GM08714 (cell line): ENCODE results near the gene NXN.
"Not testable (repeated sequence)": the region's sequence is repeated elsewhere in the genome, so short reads cannot be mapped to it uniquely, and the experiment has no call there.

Source experiments
- H3K4me3 ChIP-seq: fragments of 200-500 bp; sonication (Bioruptor generic); 2 replicates; pipeline ENCODE4 v1.5.1; 2014; ENCODE audit warnings: mild to moderate bottlenecking, low read length, inconsistent platforms
- ZNF274 ChIP-seq: IDR thresholded peaks from 2 replicates; pipeline ENCODE4 v1.6.1; 2012; ENCODE audit warnings: mild to moderate bottlenecking, low read depth, low read length

NXN gene

GRCh38 chr17:851924-852323 is 127.7 kb downstream of the NXN start:
- no peak for TF ChIP-seq ZNF274
- H3K4me3 ChIP-seq = no peak overlapping the region

DNA sequence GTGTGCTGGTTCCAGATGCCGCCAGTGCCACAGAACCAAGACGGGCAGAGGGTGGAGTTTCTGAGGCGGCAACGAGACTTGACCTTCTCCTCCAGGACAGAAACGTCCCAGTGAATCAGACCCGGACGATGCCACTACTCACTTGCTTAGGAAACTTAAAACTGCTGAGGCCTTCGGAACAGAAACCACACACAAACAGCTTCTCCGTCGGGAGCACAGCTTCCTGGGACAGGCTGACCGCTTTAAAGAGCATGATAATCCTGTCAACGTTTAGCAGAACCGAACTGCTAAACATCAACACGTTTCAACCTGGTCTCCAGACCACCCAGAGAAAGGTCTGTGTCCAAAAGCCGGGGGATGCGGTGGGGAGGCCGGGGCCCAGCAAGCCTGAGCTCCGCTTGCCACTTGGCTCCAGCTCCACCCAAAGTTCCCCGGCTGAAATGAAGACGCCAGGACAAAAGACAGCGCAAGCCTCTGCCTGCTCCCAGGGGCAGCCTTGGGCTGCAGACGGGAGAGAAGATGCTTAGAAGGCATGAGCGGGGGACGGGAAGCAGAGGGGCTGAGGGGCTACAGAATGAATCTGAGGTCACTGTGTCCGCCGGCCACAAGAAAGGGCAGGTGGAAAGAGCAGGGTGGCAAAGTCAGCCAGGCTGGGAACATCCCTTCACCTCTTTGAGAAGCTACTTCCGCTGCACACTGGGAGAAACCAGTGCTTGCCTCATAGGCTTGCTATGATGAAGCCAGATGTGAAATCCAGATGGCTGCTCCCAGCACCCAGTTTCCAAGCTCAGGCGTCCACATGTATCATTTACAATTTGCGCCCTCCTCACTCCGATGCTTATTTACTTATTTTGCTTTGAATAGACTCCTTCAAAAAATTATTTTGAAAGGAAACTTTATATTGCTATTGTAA is 128.5 kb downstream of the NXN start:
- no peak overlapping the region for H3K4me3 ChIP-seq

DNA sequence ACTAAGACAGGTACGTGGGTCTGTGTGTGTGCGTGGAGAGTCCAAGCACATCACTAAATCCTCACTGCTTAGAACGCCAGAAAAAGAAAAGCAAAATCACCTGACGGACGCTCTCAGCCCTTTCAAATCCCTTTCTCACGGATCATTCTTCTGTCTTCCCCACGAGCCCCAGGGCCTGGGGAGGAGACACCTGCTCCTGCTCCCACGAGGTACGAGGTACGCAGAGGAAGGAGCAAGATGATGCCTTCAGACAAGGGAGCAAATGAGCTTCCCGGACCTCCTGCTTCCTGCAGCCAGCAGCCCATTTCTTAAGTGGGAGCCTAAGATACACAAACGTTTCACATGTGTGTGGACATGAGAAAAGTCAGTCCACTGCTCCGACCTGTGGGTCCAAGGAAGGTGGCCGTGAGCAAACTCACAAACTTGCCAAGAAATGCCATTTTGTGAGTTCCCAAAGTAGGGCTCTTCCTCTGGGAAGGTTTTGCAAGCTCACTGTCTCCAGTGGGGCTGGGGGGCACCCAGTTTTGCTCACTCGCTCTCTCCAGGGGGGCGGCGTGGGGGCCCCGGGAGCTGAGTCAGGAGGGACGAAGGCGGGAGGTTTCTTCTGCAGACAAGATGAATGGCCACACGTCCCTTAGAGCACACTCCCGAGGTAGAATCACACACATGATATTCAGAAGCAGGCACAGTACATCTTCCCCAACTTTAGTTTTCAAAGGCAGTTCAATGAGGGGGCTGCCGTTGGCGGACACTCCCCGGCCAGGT is 129.3 kb downstream of the NXN start:
- no peak for TF ChIP-seq ZNF274
- no peak overlapping the region for H3K4me3 ChIP-seq

More for the DNA sequence above, 128.5 kb downstream of the NXN start:
- no peak for TF ChIP-seq ZNF274

DNA sequence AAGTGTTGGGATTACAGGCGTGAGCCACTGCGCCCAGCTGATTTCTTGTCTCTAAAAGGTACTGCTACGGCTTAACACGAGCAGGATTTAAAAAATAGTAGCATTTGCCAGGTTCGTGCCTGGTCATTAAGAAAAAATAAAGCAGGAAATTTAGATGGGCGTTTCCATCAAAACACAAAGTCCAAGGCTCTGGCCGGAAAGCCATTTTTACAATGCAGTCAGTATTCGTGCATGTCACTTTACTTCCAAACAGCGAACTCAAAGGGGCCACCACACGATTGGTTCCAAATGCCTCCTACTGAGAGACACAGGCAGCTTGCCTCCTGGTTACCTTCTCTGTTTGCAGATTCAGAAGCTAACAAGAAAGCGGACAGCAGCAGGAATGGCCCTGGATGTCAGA is 131.2 kb downstream of the NXN start:
- no peak for TF ChIP-seq ZNF274
- H3K4me3 ChIP-seq = no peak overlapping the region

- no peak for TF ChIP-seq ZNF274
- no peak overlapping the region for H3K4me3 ChIP-seq
Observed at GRCh38 chr17:846901-847843, 132.4 kb downstream of the NXN start.

DNA sequence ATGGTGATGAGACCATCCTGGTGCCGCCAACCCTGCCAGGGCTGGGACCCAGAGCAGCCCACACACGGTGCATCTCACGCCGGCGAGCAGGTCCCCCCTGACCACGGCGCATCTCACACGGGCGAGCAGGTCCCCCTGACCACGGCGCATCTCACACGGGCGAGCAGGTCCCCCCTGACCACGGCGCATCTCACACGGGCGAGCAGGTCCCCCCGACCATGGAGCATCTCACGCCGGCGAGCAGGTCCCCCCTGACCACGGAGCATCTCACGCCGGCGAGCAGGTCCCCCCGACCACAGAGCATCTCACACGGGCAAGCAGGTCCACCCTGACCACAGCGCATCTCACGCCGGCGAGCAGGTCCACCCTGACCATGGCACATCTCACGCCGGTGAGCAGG is 138.3 kb downstream of the NXN start:
- no peak overlapping the region for H3K4me3 ChIP-seq
- no peak for TF ChIP-seq ZNF274

GRCh38 chr17:838486-838885 is 141.1 kb downstream of the NXN start:
- TF ChIP-seq ZNF274 = no peak
- no peak overlapping the region for H3K4me3 ChIP-seq

- no peak for TF ChIP-seq ZNF274
- H3K4me3 ChIP-seq = no peak overlapping the region
Observed at GRCh38 chr17:836151-836550, 143.4 kb downstream of the NXN start.

DNA sequence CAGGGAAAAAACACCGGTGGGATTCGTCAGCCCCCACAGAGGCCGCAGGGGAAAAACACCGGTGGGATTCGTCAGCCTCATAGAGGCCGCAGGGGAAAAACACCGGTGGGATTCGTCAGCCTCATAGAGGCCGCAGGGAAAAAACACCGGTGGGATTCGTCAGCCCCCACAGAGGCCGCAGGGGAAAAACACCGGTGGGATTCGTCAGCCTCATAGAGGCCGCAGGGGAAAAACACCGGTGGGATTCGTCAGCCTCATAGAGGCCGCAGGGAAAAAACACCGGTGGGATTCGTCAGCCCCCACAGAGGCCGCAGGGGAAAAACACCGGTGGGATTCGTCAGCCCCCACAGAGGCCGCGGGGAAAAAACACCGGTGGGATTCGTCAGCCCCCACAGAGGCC is 143.9 kb downstream of the NXN start:
- H3K4me3 ChIP-seq = not testable (repeated sequence)

GRCh38 chr17:835263-835662 is 144.3 kb downstream of the NXN start:
- H3K4me3 ChIP-seq = no peak overlapping the region
- TF ChIP-seq ZNF274 = no peak

- H3K4me3 ChIP-seq = no peak overlapping the region
- TF ChIP-seq ZNF274 = no peak
Observed at GRCh38 chr17:834136-834535, 145.4 kb downstream of the NXN start.

DNA sequence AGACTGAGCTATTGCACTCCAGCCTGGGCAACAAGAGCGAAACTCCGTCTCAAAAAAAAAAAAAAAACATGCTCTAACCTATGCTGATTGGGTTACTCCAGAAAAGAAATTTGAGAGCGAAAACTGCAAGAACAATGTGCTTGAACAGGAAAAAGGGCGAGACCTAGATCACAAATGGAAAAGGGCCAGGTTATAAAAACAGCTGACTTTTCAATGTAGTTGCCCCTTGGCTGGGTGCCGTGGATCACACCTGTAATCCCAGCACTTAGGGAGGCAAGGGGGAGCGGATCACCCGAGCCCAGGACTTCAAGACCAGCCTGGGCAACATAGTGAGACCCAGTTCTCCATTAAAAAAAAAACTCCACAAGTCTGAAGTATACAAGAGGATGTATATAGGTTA is 148.6 kb downstream of the NXN start:
- H3K4me3 ChIP-seq = no peak overlapping the region
- TF ChIP-seq ZNF274 = no peak

DNA sequence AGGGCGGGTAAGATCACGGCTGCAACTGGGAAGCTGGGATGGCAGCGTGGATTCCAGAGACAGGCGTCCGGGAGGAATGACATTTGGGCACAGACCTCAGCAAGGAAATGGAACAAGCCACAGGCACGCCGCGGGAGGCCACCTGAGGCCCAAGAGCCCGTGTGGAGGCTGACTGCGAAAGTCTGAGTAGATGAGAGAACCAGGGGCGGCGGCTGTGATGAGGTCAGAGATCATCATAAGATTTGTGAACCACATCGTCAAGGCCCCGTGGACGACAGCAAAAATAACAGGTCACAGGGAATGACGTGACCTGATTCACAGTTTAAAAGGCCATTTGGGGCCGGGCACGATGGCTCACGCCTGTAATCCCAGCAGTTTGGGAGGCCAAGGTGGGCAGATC is 149.2 kb downstream of the NXN start:
- TF ChIP-seq ZNF274 = no peak
- no peak overlapping the region for H3K4me3 ChIP-seq

- not testable (repeated sequence) for H3K4me3 ChIP-seq
Observed at GRCh38 chr17:829614-830013, 150.0 kb downstream of the NXN start.
